HG03521 (cell line): Measurements from ENCODE around the gene PPM1K.
"Not testable (repeated sequence)": the region's sequence is repeated elsewhere in the genome, so short reads cannot be mapped to it uniquely, and the experiment has no call there.

Source experiments
- ATAC-seq: cut with Tn5 transposase; IDR thresholded peaks from one replicate; pipeline ENCODE4 v1.9.1; 2021; ENCODE audit warnings: mild to moderate bottlenecking, moderate library complexity; ENCODE audit not compliant: unreplicated experiment

PPM1K gene

GRCh38 chr4:88284439-88285234 is at the start of gene PPM1K:
Gene PPM1K (minus strand): TSS chr4:88284561. CDS start chr4:88278583, 5,978 bp downstream.
- peak; percentile 84 for ATAC-seq

DNA sequence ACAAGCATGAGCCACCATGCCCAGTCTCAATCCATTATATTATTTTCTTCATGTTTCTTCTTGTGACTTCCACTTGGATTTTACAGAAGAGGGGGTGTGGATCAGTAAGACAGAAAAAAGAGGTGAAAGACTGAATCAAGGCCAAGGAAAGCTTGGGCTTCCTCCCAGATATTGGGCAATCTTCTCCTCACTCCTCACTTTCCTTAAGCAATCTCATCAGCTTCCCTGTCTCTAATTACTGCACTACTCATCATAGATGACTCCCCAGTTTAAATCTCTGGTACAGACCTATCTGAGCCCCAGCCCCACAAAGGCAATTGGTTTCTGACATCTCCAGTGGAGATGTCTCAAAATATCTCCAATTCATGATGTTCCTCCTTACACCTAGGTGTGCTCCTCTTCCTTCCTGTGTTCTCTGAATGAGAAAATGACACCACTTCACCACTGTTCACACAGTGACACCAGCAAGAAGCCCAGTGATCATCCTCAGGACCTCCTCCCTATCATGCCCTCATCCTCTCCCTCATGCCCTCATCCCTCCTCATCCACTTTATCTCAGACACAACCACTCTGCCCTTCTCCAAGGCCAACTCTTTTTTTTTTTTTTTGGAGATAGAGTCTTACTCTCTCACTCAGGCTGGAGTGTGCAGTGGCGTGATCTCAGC is 49.5 kb upstream of the PPM1K start:
- no peak for ATAC-seq

- ATAC-seq = no peak
These were observed 43.3 kb upstream of the PPM1K start for GRCh38 chr4:88327665-88328064.

DNA sequence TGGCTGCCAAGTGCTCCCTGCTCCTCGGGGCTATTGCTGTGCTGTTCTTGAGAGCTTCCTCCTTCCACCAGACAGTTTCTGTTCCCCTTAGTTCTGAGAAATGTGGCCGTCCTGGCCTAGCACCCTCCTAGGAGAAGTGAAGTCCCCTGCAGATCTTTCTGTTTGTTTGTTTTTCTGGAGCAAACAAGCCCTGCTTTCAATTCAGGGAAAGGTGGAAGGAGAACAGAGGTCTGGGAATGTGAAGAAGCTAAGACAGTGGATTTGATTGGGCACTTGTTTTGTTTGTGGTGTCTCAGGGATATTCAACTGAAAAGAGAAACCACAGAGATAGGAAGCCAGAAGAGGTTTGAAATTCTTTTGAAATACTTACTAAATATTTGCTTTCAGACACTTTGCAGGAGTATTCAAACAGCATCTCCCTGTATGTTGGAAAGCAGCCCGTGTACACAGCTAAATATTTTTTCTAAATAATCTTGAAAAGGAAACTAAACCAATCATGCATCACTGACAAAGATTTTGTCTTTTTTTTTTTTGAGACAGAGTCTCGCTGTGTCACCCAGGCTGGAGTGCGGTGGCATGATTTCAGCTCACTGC is 36.5 kb upstream of the PPM1K start:
- peak; percentile 99 for ATAC-seq

DNA sequence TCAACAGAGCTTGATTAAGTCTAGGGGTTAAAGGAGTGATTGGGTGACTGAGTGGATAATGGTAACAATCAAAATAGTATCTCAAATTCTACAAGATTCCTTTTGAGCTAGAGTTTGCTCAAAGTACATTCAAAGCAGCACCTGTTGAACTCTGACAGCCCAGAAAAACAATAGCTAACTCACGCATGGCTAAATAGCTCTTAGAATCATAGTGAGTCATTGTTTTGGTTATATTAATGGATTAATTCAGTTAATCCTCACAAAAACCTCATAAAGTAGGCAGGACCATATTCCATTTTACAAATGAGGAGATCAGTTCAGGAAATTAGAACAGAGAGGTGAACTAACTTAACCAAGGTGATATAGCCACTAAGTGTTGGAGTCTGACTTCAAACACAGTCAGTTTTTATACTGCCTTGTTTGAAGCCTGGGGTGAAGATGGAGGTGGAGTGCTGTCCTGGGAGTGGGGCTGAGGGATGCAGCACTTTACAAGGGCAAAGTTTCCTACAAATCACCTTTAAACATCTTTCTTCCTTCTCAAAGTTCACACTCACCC is 35.9 kb upstream of the PPM1K start:
- peak; percentile 57 for ATAC-seq

DNA sequence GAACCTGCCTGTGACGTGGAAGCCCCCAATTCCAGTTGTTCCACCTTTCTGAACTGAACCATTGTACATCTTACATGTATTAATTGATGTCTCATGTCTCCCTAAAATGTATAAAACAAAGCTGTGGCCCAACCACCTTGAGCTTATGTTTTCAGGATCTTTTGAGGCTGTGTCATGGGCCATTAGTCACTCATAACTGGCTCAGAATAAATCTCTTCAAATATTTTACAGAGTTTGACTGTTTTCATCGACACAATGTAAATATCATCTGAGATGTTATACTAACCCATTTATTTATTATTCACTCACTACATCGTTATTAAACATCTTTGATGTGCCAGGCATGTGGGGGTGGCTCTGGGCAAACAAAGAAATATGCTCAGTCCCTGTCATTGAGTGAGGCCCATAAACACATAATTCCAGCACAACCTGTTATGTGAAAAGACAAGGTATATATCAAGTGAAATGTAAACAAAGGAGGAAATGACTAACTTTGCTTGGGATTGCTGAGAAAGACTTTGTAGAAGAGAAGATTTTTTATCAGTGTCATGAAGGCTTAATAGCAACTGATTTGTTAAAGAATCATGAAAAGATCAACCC is 34.5 kb upstream of the PPM1K start:
- no peak for ATAC-seq

GRCh38 chr4:88315460-88316017 is 31.2 kb upstream of the PPM1K start:
- no peak for ATAC-seq

GRCh38 chr4:88313088-88313624 is 28.8 kb upstream of the PPM1K start:
- not testable (repeated sequence) for ATAC-seq

- no peak for ATAC-seq
These were observed 24.2 kb upstream of the PPM1K start for GRCh38 chr4:88308587-88308986.

DNA sequence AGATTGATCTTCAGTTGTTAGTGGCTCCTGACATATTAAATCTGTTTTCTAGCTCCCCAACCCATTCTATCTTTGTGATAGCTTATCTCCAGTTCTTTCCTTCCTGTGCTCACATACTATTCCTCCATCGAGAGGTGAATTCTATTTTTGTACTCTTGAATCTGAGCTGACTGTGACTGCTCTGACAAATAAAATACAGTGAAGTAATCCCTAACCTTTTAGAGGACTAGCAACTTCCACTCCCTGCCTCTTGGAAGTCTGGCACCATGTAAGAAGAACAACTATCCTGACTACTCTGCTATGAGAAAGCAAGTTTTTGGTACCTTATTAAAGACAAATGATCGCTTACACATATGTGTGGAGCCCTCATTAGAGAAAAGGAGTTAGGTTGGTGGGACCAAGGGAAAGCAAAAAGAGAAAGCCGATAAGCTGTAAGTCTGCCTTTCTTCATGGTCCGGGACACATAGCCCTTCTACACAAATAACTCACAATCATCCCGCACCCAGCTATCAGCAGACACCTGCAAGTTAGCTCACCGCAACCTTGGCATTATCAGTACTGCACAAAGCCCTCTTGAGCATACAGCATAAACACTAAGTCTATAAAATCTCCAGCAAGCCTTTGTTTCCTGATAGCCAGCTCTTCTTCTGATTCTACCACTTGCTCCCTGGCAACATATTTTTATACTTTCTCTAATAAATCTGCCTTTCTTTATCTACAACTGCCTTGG is 13.5 kb upstream of the PPM1K start:
- no peak for ATAC-seq

- ATAC-seq = no peak
These were observed 12.8 kb upstream of the PPM1K start for GRCh38 chr4:88297212-88297516.

DNA sequence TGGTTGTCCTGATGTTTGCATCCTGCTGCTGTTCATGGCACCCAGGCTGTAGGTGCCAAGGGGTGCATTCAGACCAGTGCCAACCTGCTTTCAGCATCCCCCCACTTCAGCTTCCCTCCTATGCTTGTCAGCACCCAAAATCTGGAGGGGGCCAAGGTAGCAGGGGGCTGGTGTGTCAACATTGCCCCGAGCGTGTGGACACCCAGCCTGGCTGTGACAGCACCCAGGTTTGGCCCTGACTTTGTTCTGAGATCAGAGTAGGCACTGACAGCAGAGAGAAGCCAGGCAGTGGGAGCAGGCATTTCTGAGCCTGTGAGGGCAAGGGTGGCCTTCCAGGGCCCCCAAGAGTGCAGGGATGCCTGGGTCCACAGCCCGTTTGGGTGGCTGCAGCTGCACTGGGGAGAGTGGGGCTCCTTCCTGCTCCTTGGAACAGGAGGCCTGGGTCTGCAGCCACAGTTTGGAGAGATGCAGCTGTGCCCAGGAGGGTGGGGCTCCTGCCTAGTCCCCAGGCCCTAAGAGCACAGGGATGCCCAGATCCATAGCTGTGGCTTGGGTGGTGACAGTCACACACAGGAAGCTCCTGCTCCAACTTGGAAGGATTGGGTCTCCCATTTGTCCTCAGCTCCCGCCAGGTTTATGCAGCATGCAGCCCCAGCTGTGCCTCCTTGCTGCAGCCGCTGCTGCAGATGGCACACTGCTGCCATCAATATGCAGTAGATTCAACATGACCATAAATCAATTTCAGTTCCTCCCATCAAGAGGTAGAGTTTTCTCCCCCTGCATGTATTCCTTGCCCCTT is 12.3 kb upstream of the PPM1K start:
- ATAC-seq = no peak

DNA sequence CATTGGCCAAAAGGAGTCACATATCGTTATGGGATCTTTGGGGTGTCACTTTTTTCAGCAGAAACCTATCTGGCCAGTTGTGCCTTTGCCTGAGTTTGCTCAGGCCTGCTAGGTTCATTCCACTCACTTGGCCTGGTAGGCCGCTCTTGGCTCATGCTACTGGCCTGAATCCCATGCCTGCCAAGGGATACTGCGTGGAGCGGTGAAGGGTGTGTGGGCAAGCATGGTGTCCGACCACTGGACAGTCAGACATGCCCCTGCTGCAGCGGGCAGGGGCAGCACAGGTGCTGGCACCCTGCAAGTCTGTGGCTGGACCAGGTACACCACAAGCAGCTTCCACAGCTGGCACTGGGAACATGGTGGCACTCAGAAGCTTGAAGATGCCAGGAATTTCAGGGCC is 11.3 kb upstream of the PPM1K start:
- ATAC-seq = no peak

GRCh38 chr4:88291003-88291402 is 6.6 kb upstream of the PPM1K start:
- ATAC-seq = no peak

DNA sequence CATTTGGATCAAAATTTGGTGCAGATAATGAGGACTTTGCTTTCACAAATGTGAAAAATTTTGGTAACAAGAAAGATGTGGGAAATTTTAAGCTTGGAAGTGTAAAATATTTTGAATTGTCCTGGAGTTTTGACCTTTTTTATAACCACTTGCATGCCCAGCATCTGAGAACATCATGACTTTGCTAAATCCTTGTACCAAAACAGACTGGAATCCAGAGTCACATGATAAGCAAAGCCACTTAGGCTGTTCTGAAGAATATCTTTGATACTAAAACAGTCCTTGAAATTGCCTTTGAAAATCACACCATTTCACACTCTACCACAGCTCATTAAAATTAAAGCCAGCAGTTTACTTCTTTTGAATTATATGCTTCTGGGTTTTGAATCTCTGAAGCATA is 2.5 kb upstream of the PPM1K start:
- no peak for ATAC-seq

DNA sequence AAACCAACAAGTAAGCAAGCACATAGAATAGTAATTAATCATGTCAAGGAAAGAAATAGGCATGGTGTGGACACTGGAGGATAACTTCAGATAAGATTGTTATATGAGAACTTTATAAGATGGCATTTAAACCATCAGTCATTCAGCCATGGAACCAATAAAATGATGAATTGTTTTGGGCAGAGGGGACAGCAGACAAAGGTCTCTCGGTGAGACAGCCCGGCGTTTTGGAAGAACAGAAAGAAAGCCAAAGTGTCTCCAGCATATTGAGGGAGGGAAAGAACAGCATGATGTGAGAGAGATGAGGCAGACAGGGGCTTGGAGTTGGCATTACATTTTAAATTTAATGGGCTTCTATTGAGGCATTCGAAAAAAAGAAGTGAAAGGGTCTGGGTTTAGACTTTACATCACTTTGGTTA is 883 bp upstream of the PPM1K start:
- no peak for ATAC-seq

GRCh38 chr4:88283661-88284438 is 511 bp downstream of the PPM1K start:
- peak; percentile 27 for ATAC-seq

DNA sequence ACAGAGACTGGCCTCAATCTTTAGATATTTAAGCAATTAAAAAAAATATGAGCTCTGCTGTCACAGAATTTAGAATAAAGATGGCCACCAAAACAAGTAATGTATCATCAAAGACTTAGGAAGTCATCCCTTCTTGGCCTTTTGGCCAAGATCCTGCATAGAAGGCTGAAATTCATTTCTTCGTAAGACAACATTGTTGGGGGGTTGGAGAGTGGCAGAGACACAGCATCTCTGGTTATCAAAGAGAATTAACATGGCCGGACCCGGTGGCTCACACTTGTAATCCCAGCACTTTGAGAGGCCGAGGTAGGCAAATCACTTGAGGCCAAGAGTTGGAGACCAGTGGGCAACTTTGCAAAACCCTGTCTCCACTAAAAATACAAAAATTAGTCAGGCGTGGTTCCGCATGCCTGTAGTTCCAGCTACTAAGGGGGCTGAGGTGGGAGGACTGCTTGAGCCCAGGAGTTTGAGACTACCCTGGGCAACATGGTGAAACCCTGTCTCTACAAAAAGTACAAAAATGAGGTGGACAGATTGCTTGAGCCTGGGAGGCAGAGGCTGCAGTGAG is 4.0 kb downstream of the PPM1K start:
- no peak for ATAC-seq
